Endometrial microvascular endothelial cells (primary cell): ENCODE measurements around the gene KLRD1. TPM values are rescaled to one million over a fixed set of nuclear protein-coding genes. Genes with fewer than 3 reads are reported as not detected.
"Not testable (repeated sequence)": the region's sequence is repeated elsewhere in the genome, so short reads cannot be mapped to it uniquely, and the experiment has no call there.

Source experiments
- in situ Hi-C: cut with HindIII; loops from 2 replicates; pipeline ENCODE4 v1.10.0; 2017; ENCODE audit warnings: low sequenced_read_pairs, low pct_unique_long_range_greater_than_20kb; ENCODE audit errors: inconsistent ontology term
- total RNA-seq: library from RNA; depleted of rRNA; stranded (reverse); fragments of >200 nt; gene quantifications from one replicate; pipeline ENCODE4 v1.2.3, GENCODE V29; 2015; ENCODE audit errors: inconsistent ontology term

Gene KLRD1
- total RNA-seq, 1 donor from 2014 or later = not detected

GRCh38 chr12:10331642-10332239, 24.1 kb downstream of the KLRD1 start:
- in situ Hi-C loops = no loop called here

DNA sequence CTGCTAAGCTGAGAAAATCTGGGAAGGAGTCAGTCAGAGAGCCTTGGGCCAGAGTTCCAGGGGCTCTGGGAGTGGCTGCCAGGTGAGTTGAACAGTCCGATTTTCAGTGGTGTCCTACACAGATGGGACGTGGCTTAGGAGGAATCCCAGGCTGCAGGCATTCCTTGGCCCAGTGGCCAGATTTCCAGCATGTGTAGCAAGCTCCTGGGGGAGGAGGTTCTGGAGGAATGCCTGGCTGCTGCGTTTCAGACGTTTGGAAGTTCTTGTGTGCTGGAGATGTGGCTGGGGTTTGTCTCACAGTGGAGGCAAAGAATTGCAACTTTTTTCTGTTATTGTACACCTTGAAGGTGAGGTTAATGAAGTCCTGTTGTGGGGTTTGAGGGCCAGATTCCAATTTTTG, 28.5 kb downstream of the KLRD1 start:
- in situ Hi-C loops = not testable (repeated sequence)

GRCh38 chr12:10338470-10338869, 30.8 kb downstream of the KLRD1 start:
- in situ Hi-C loops = not testable (repeated sequence)

DNA sequence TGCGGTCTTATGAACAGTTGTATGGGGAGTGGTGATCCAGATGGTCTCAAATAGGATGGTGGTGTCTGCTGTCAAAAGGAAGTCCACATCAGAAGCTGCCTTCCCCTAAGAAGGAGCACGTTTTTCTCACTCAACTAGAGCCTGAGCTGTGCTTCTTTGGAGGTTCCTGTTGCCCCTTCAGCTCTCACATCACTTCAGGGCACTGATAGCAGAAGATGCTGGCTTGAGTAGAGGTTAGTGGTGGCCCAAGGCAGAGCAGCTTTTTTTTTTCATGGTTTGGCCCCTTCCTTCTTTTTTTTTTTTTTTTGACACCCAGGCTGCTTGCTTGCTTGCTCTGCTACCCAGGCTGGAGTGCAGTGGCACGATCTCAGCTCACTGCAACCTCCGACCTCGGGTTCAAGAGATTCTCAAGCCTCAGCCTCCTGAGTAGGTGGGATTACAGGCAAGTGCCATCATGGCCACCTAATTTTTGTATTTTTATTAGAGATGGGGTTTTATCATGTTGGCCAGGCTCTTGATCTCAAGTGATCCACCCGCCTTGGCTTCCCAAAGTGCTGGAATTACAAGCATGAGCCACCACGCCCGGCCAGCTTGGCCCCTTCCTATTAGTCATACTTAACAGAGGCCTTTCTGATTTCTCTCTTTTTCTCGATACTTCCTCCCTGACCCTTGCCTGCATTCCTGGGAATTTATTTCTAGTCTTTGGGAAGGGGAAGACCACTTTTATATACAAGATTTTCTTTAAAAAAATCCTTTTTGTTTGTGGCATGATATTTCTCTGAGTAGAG, 31.6 kb downstream of the KLRD1 start:
- in situ Hi-C loops = no loop called here

GRCh38 chr12:10340946-10341345, 33.3 kb downstream of the KLRD1 start:
- in situ Hi-C loops = not testable (repeated sequence)

GRCh38 chr12:10341892-10342509, 34.3 kb downstream of the KLRD1 start:
- in situ Hi-C loops = no loop called here

DNA sequence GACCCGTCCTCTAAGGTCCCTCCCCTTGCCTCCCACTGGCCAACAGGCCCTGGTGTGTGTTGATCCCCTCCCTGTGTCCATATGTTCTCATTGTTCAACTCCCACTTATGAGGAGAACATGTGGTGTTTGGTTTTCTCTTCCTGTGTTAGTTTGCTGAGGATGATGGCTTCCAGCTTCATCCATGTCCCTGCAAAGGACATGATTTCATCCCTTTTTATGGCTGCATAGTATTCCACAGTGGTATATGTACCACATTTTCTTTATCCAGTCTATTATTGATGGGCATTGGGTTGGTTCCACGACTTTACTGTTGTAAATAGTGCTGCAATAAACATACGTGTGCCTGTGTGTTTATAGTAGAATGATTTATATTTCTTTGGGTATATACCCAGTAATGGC, 43.8 kb downstream of the KLRD1 start:
- in situ Hi-C loops = not testable (repeated sequence)

GRCh38 chr12:10354071-10354470, 46.4 kb downstream of the KLRD1 start:
- in situ Hi-C loops = no loop called here

DNA sequence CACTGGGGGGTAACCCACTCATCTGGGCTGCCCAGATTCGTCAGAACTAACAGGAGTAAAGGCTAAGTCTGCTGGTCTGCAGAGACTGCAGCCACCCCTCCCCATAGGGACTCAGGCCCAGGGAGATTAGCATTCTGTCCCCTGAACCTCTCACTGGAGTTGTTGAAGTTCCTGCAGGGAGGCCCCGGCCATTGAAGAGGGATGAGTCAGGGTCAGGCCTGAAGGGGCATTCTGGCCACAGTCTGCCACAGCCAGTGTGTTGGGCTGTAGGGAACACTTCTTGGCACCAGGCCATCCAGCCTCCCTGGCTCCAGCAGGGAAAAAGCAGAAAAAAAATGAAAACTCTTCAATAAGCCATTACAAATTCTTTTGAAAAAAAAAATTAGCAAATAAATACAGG, 46.8 kb downstream of the KLRD1 start:
- in situ Hi-C loops = no loop called here

DNA sequence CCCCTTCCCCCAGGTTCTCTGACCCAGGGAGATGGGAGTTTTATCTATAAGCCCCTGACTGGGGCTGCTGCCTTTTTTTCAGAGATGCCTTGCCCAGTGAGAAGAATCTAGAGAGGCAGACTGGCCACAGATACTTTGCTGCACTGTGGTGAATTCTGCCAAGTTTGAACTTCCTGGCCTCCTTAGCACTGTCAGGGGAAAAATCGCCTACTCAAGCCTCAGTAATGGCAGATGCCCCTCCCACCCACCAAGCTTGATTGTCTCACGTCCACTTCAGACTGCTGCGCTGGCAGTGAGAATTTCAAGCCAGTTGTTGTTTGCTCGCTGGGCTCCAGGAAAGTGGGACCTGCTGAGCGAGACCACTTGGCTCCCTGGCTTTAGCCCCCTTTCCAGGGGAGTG, 50.5 kb downstream of the KLRD1 start:
- in situ Hi-C loops = no loop called here

DNA sequence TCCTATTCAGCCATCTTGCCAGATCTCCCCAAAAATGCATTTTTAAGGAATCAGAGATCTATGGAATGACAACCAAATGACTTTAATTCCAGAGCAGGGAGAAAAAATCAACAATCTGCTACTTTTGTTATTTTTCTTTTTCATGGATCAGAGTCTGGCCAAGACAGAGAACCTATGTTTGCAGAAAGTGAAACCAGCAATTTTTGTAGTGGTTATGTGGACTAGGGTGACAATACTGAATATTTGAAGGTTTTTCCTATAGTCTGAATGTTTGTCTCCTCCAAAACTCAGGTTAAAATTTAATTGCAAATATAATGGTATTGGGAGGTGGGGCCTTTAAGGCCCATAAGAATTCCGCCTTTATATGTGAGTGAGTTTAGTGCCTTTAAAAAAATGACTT, 51.3 kb downstream of the KLRD1 start:
- in situ Hi-C loops = no loop called here

GRCh38 chr12:10361084-10361483, 53.4 kb downstream of the KLRD1 start:
- in situ Hi-C loops = no loop called here

- in situ Hi-C loops = no loop called here
Measured at GRCh38 chr12:10361622-10362021, 54.0 kb downstream of the KLRD1 start.

- in situ Hi-C loops = no loop called here
Measured at GRCh38 chr12:10362325-10362724, 54.7 kb downstream of the KLRD1 start.

- in situ Hi-C loops = no loop called here
Measured at GRCh38 chr12:10362828-10363657, 55.4 kb downstream of the KLRD1 start.

GRCh38 chr12:10363658-10363913, 55.9 kb downstream of the KLRD1 start:
- in situ Hi-C loops = no loop called here

DNA sequence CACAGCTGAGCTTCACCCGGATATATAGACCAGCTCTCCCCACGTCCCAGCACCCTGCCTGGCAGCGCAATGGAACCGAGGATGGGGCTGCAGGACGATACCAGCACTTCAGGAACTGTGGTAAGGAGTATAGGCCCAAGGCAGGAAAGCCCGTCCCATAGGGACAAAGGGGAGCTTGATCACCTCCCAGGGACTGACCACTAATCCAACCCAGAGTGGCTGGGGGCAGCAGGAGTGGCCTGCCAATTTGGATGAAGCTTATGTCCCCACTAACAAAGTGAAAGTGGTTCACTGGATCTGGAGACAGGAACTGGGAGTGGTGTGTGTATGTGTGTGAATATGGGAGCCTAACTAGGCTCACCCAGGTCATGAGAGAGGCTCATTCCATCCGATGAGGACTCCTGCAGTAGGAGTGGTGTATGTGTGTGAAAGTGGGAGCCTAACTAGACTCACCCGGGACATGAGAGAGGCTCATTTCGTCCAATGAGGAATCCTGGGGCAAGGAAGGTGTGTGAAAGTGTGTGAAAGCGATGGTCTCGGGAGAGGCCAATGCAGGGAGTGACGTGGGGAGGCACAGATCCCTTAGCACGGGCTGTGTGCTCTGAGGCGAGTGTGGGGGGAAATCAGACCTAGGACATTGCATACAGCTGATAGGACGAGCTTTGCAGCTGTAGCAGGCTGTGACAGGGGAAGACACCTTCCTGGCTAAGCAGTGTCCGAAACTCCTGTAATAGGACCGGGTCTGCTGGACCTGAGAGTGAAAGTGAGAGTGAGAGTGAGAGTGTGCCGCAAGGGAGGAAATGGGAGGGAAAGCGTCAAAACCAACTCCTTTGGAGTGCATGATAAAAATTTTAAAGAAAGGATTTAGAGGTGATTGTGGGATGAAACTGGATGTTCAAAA, 56.5 kb downstream of the KLRD1 start:
- in situ Hi-C loops = no loop called here

DNA sequence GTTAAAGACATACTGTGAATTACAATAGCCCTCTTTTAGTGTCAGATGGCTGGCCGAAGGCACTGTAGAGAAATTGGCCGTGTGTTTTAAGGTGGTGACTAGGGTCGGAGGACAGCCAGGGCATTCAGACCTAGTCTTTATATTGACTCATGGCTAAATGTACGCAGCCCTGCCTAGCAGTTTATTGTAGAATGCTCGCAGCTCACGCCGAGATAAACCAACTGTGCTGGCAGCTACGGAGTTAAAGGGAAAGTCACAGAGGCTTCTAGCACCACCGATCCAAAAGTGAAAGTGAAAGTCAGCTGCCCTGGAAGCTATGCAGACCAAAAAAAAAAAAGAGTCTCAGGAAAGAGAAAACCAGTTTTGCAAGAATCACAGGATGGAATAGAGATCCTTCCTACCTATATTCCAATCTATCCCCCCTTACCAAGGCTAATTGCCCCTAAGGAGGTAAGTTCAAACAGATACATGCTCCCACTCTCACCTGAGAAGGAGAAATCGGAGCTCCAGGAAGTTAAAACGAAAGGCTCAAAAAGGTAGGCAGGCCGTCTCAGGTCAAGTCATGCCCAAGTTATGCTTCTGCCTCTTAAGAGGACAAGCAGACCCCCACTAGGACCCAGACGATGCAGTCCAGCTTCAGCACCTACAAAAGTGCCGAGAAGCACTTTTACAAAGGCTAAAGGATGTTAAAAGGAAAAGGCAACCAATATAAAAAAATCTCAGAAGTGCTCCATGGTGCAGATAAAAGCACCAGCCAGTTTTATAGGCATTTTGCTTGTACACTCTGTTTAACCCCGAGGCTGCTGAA, 57.3 kb downstream of the KLRD1 start:
- in situ Hi-C loops = no loop called here
